Fibroblast of skin of back (primary cell): Measurements from ENCODE around the gene ACSF2.

ENCODE experiments used
- DNase-seq: peaks from one replicate; pipeline ENCODE4 v3.0.0-alpha.2; 2013

ACSF2 gene

DNA sequence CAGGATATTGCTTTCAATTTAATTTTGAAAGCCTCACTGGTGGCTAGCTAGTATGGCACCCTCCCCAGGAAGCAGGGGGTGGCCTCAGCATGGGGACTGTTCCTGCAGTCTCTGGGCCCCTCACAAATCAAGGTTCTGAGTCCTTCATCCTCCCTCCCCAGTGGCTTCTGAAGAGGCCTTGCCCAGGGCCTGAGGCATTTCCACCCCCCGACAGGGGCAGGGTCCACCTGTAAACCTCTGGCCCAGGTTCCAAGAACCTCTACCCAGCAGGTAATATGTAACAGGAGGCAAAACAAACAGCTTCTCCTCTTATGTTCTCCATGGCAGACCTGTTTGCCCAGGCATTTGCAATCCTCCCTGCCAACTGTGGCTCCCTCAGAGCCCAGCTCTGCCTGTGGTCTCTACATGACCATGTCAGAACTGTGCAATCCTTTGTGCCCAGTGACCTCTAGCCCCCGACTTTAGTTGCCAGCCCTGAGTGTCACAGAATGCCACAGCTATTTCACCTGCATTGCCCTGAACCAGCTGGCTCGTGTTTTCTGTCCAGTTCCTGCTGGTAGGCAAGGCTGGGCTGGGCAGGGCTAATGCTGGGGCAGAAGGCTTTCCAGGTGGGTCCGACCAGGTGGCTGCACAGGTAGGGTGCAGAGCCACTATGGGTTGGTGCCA, 14.3 kb downstream of the ACSF2 start:
- no peak for DNase-seq

- DNase-seq = no peak
Observed at GRCh38 chr17:50440838-50441829, 15.1 kb downstream of the ACSF2 start.

GRCh38 chr17:50443505-50443974, 17.5 kb downstream of the ACSF2 start:
- DNase-seq = no peak

GRCh38 chr17:50444841-50445715, 19.1 kb downstream of the ACSF2 start:
- DNase-seq = no peak

DNA sequence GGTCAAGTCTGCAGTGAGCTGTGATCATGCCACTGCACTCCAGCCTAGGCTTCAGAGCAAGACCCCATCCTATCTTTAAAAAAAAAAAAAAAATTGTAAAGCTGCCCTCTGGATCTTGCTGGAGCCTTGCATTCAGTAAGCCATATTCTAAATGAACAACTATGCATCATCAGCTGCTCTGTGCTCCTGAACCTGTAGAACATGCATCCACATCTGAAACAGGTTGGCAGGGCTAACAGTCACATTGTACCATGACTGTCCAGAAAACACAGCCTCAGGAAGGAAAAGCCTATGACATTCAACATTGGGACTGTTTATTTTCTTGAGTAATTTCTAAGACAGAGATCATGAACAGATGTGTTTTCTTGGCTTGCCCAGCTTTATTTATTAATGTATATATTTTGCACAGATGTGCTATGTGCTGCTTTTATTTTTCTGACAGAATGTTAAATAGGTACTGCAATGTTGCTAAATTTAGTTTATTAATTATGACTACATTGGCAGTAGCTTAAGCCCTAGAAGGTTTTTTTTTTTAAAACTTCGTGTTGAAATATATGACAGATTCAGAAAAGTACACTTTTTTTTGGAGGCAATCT, 19.8 kb downstream of the ACSF2 start:
- no peak for DNase-seq

DNA sequence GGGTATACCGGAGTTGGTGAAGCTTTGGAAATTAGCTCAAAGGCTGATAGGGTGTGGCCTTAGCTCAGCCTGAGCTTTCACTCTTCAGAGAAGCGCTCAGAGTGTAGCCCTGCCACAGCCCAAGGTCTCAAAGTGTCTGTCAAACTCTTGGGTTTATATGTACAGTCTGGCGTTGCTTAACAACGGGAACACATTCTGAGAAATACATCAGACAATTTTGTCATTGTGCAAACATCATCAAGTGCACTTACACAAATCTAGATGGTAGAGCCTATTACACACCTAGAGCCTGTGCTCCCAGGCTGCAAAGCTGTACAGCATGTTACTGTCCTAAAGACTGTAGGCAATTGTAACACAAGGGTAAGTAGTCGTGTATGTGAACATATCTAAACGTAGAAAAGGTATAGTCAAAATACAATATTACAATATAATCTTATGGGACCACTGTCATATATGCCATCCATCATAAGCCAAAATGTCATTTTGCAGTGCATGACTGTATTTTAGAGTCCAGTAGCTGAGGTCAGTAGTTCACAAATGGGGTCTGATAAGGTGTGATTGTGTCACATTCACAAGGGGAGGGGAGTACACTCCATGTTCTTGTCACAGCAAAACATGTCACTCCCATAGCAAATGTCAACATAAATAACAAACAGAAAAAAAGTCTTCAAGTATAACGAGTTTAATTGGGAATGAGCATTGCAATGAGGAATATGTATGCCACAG, 22.0 kb downstream of the ACSF2 start:
- DNase-seq = no peak

DNA sequence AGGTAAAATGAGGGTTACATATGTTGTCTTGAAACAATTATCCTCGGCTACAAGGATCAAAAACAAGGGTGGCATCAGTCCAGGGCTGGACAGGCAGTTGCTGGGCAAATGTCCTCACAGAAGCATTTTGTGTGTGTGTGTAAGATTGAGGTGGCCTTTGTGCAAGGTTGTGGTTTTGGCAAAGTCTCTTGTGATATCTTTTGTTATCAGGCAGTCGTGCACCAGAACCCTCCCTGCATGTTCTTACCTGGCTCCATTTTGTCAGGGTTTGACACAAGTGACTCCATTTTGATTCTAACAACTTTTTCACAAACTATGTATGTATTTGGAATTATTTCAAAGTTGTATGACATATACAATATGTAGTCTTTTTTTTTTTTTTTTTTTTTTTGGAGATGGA, 22.6 kb downstream of the ACSF2 start:
- DNase-seq = no peak

- DNase-seq = no peak
Observed at GRCh38 chr17:50451943-50452629, 26.1 kb downstream of the ACSF2 start.

GRCh38 chr17:50452630-50453300, 26.7 kb downstream of the ACSF2 start:
- DNase-seq = no peak

- no peak for DNase-seq
Observed at GRCh38 chr17:50453901-50454300, 27.9 kb downstream of the ACSF2 start.

GRCh38 chr17:50457621-50458020, 31.6 kb downstream of the ACSF2 start:
- no peak for DNase-seq

- DNase-seq = no peak
Observed at GRCh38 chr17:50458270-50458669, 32.3 kb downstream of the ACSF2 start.

DNA sequence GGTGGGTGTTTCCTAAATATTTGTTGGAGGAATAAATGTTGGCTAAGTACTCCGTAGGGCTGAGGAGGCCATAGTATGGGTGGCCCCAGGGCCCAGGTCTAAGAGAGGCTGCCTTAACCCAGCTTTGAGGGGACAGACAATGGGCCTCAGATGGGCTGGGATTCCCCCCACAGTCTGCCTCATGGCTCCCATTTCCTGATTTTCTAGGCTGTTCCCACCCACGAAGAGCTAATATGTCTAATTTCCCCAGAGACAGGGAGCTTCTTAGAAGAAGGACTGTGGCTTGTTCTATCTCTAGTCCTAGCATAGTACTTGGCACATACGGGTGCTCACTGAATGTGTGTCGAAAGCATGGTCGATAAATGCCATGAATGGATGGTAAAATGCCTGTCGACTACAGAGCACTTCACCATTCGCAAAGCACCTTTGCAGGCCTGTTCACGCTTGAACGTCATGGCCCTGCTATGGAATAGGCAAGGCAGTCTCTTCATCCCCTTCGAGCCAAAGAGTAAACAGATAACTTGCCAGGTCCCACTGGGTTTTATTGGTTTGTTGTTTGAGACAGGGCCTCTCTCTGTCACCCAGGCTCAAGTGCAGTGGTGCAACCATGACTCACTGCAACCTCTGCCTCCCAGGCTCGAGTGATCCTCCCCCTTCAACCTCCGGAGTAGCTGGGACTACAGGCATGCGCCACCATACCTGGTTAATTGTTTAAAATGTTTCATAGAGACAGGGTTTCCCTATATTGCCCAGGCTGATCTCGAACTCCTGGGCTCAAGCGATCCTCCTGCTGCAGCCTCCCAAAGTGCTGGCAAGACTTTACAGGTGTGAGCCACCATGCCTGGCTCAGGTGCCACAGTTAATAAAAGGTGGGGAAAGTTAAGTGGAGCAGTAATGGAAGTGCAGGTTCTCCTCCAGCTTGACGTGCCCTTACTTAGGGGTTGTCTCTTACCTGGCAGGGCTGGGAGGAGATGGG, 33.0 kb downstream of the ACSF2 start:
- DNase-seq = peak; percentile 18

GRCh38 chr17:50459756-50460155, 33.7 kb downstream of the ACSF2 start:
- DNase-seq = peak; percentile 5

GRCh38 chr17:50460831-50461526, 35.0 kb downstream of the ACSF2 start:
- DNase-seq = no peak

- no peak for DNase-seq
Observed at GRCh38 chr17:50461550-50462132, 35.6 kb downstream of the ACSF2 start.

DNA sequence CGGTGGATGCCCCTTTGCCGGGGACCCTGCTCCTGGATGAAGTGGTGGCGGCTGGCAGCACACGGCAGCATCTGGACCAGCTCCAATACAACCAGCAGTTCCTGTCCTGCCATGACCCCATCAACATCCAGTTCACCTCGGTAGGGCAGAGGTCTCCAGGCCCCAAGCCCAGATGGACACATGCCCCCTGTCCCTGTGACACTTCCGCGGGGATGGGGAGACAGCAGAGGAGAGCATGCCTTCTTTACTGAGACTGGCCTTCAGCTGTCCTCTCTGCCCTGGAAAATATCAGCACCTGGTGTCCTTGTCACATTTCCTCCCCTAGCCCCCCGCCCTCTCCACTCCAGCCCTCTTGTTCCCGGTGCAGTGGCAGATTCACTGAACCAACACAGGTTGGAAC, 36.4 kb downstream of the ACSF2 start:
- DNase-seq = no peak

DNA sequence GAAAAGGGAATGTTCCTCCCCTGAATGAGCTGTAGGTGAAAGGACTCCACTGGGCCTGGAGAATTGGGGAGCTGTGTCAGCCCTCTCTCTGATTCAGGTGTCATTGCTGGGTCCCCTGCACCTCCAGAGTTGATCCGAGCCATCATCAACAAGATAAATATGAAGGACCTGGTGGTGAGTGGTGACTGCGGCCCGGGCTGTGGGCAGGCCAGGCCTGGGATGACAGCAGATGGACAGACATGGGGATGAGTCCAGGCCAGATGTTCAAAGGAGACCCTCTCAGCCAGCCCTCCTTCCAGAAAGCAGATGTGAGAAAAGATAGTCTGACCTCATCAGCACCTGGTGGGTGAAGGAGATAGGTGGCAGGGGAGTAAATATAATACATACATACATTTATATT, 38.1 kb downstream of the ACSF2 start:
- no peak for DNase-seq
